Measurements from ENCODE around the gene HOATZ.

- no peak for TF ChIP-seq CTCF (IDR thresholded peaks at IDR 0.05; ENCODE audit: low read depth, low read length)
- TF ChIP-seq EZH2phosphoT487 (IDR thresholded peaks at IDR 0.05; ENCODE audit: low read depth) = no peak
Measured at GRCh38 chr11:111540114-111540936, 25.7 kb downstream of the HOATZ start, which contains the start of gene LAYN.
